ENCODE measurements around the gene DGKB.

GRCh38 chr7:14835384-14835783 is 67.2 kb downstream of the DGKB start:
- TF ChIP-seq CTCF (conservative IDR thresholded peaks at IDR 0.05) (no peak), EZH2 (IDR thresholded peaks at IDR 0.05; ENCODE audit: low read depth) (no peak)

All from PC-9 (cell line).